GM18507 (cell line): ENCODE data around the gene DUSP1.

Experiments
- DNase-seq: peaks from one replicate; pipeline ENCODE4 v3.0.0; 2011; ENCODE audit warnings: low read depth; ENCODE audit not compliant: insufficient read length; ENCODE audit errors: extremely low spot score
- FAIRE-seq: peaks from 2 replicates; lab custom pipeline; 2011; peaks lifted over from hg19 to GRCh38; lab: Jason Lieb, UNC

Gene DUSP1

GRCh38 chr5:172730222-172730621 lies 40.8 kb downstream of the DUSP1 start:
- no peak for FAIRE-seq
- no peak for DNase-seq

GRCh38 chr5:172729588-172729987 lies 41.4 kb downstream of the DUSP1 start:
- DNase-seq = no peak
- FAIRE-seq = no peak

- no peak for DNase-seq
- no peak for FAIRE-seq
Observed at GRCh38 chr5:172728481-172729241, 42.3 kb downstream of the DUSP1 start.

GRCh38 chr5:172727551-172727950 lies 43.4 kb downstream of the DUSP1 start:
- DNase-seq (no peak), FAIRE-seq (no peak)

- FAIRE-seq = no peak
- no peak for DNase-seq
Observed at GRCh38 chr5:172726966-172727365, 44.0 kb downstream of the DUSP1 start.

GRCh38 chr5:172725785-172726184 lies 45.2 kb downstream of the DUSP1 start:
- FAIRE-seq = no peak

GRCh38 chr5:172725273-172725672 lies 45.7 kb downstream of the DUSP1 start:
- no peak for DNase-seq
- no peak for FAIRE-seq

More at GRCh38 chr5:172725785-172726184, 45.2 kb downstream of the DUSP1 start:
- no peak for DNase-seq

- no peak for DNase-seq
- FAIRE-seq = no peak
Observed at GRCh38 chr5:172724242-172725183, 46.5 kb downstream of the DUSP1 start.

GRCh38 chr5:172723508-172723907 lies 47.5 kb downstream of the DUSP1 start:
- DNase-seq = no peak
- no peak for FAIRE-seq

- no peak for FAIRE-seq
- DNase-seq = no peak
Observed at GRCh38 chr5:172722327-172722815, 48.6 kb downstream of the DUSP1 start.

- FAIRE-seq (no peak), DNase-seq (no peak)
Observed at GRCh38 chr5:172721455-172722326, 49.3 kb downstream of the DUSP1 start.

GRCh38 chr5:172720655-172721054 lies 50.3 kb downstream of the DUSP1 start:
- DNase-seq = no peak
- FAIRE-seq = no peak

- DNase-seq (no peak), FAIRE-seq (no peak)
Observed at GRCh38 chr5:172719211-172719610, 51.8 kb downstream of the DUSP1 start.

- DNase-seq = no peak
- FAIRE-seq = no peak
Observed at GRCh38 chr5:172718527-172719114, 52.4 kb downstream of the DUSP1 start.
